HAP-1 (cell line): ENCODE results near the gene HMG20B.

Experiments
- DNase-seq, 2 experiments: peaks; one replicate each; pipeline ENCODE4 v3.0.0-alpha.2; 2016 to 2020; ENCODE audit warnings: low spot score in 2 of 2
- H3K27me3 ChIP-seq: fragments of 250-450 bp; sonication (Bioruptor Pico); 2 replicates; pipeline ENCODE4 v1.5.1; 2020; ENCODE audit warnings: low read depth, mild to moderate bottlenecking, moderate library complexity
- H3K36me3 ChIP-seq: fragments of 250-450 bp; sonication (Bioruptor Pico); replicated peaks from 2 replicates; pipeline ENCODE4 v1.5.1; 2020; ENCODE audit warnings: mild to moderate bottlenecking
- H3K4me1 ChIP-seq: fragments of 250-450 bp; sonication (Bioruptor Pico); 2 replicates; pipeline ENCODE4 v1.5.1; 2020; ENCODE audit warnings: mild to moderate bottlenecking
- H3K4me3 ChIP-seq: fragments of 250-450 bp; sonication (Bioruptor Pico); 2 replicates; pipeline ENCODE4 v1.5.1; 2020; ENCODE audit warnings: mild to moderate bottlenecking, moderate library complexity
- H3K9me3 ChIP-seq: fragments of 250-450 bp; sonication (Bioruptor Pico); 2 replicates; pipeline ENCODE4 v1.5.1; 2020; ENCODE audit warnings: mild to moderate bottlenecking, moderate library complexity
- in situ Hi-C: fragments of 300-500 bp; cut with MboI; formaldehyde crosslinking; loops from 3 replicates; pipeline ENCODE4 v1.14.3; 2020; ENCODE audit warnings: low sequenced_read_pairs, inconsistent platforms, mixed read lengths

Gene HMG20B

DNA sequence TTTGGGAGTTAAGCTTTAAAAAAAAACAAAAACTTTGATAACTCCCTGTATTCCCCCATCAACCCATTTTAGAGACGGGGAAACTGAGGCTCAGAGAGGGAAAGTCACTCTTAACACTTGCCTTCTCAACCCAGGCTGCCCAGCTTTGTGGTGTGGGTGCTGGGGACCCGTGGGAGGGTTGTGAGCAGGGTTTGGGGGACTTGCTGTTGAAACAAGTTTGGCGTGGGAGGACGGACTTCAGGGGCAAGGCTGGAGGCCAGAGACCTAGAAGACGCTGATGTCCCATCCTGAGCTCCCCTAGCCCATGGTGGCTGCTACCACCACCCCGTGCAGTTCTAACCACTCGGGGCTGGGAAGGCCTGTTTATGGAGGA lies 54.6 kb downstream of the HMG20B start:
- Histone ChIP-seq H3K27me3 (no peaks in the 10 kb centered on the region), H3K4me3 (peak overlapping the region; percentile 98), H3K36me3 (peaks cover 12% of the 10 kb centered on the region), H3K4me1 (peaks cover 7% of the 10 kb centered on the region; the same call in 1 of the 2 replicates), H3K9me3 (no peaks in the 10 kb centered on the region)
- in situ Hi-C loops: no loop called here
- no peak for DNase-seq
